GM13977 (cell line): ENCODE data around the gene KCNQ1.

Experiments
- DNase-seq: peaks from one replicate; pipeline ENCODE4 v3.0.0; 2012; ENCODE audit warnings: low spot score
- in situ Hi-C: fragments of 300-500 bp; cut with MboI; formaldehyde crosslinking; loops from one replicate; pipeline ENCODE4 v1.12.0; 2022; ENCODE audit warnings: low sequenced_read_pairs, low pct_unique_long_range_greater_than_20kb, mixed read lengths, inconsistent platforms; ENCODE audit not compliant: unreplicated experiment
- TF ChIP-seq, protein P1 (sequence below): IDR thresholded peaks from 2 replicates; pipeline ENCODE4 v1.5.1; 2012; ENCODE audit warnings: mild to moderate bottlenecking, control low read depth; ENCODE audit not compliant: insufficient read depth; ENCODE audit errors: extremely low read depth, missing control alignments

The KCNQ1 gene

GRCh38 chr11:2576549-2576948, 131.7 kb downstream of the KCNQ1 start:
- TF ChIP-seq, protein P1, sequence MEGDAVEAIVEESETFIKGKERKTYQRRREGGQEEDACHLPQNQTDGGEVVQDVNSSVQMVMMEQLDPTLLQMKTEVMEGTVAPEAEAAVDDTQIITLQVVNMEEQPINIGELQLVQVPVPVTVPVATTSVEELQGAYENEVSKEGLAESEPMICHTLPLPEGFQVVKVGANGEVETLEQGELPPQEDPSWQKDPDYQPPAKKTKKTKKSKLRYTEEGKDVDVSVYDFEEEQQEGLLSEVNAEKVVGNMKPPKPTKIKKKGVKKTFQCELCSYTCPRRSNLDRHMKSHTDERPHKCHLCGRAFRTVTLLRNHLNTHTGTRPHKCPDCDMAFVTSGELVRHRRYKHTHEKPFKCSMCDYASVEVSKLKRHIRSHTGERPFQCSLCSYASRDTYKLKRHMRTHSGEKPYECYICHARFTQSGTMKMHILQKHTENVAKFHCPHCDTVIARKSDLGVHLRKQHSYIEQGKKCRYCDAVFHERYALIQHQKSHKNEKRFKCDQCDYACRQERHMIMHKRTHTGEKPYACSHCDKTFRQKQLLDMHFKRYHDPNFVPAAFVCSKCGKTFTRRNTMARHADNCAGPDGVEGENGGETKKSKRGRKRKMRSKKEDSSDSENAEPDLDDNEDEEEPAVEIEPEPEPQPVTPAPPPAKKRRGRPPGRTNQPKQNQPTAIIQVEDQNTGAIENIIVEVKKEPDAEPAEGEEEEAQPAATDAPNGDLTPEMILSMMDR: no peak
- in situ Hi-C loops: no loop called here
- DNase-seq: no peak

DNA sequence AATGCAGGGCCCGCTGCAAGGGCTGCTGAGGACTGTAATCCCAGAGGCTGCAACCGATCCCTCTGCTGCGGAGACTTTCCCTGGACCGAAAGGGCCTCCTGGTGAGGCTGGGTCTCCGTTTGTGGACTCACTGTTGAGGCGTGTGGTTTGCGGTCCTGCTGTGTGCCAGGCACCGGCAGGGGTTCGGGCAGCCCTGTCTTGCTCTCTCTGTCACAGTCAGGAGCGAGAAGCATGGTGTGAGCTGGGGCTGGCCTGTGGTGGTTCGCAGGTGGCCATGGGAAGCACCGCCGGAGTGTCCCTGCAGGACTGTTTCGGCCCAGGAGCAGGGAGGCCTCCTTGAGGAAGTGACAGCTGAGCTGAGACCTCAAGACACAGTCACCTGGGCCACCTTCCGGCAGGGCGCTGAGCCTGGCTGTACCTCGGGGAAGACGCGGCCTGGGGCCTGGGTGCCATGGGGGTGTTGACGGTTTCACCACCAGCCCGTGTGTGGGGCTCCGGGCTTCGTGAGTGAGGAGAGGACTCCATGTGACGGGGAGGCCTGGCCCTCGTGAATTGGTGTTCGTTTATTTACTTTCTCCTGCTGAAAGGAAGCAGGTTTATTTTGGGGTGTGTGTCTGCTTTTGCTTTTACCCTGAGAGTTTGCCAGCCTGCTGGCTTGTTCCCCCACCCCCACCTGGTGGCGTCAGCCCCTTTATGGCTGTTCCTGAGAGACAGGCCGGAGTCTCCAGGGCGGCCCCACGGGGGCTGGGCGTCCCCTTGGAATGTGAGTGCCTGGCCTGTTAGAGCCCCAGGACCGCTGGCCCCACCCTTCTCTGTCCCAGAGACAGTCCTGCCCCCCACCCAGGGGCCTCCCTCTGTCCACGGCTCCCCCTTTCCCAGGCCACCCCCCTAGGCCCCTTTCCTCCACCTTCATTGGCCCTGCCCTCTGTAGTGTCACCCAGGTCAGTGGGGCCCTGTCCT, 132.5 kb downstream of the KCNQ1 start:
- in situ Hi-C loops: no loop called here

GRCh38 chr11:2577991-2578928, 133.5 kb downstream of the KCNQ1 start:
- DNase-seq: no peak
- in situ Hi-C loops: no loop called here
- TF ChIP-seq, protein P1: no peak

More for the DNA sequence above, 132.5 kb downstream of the KCNQ1 start:
- TF ChIP-seq, protein P1: no peak
- no peak for DNase-seq

GRCh38 chr11:2578929-2579270, 134.1 kb downstream of the KCNQ1 start:
- TF ChIP-seq, protein P1: no peak
- no peak for DNase-seq
- in situ Hi-C loops: no loop called here

GRCh38 chr11:2579315-2580060, 134.7 kb downstream of the KCNQ1 start:
- TF ChIP-seq, protein P1: no peak
- in situ Hi-C loops: no loop called here
- no peak for DNase-seq

DNA sequence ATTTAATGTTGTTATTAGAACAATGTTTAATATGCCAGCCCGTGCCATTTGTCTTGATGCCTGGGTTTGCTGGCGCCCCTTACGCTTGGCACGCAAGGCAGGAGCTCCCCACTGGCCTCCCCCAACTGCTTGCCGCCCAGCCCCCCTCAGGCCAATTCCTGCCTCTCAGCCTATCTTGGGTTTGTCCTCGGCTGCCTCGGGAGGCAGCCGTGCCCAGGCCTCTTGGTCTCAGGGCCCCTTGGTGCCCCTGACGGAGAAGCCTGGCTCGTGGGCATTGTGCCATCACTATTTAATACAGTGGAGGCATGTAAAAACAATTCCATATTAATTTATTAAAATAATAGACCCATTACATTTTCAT, 135.2 kb downstream of the KCNQ1 start:
- TF ChIP-seq, protein P1: no peak
- no peak for DNase-seq
- in situ Hi-C loops: no loop called here
